Measurements from ENCODE around the gene TOLLIP.

DNA sequence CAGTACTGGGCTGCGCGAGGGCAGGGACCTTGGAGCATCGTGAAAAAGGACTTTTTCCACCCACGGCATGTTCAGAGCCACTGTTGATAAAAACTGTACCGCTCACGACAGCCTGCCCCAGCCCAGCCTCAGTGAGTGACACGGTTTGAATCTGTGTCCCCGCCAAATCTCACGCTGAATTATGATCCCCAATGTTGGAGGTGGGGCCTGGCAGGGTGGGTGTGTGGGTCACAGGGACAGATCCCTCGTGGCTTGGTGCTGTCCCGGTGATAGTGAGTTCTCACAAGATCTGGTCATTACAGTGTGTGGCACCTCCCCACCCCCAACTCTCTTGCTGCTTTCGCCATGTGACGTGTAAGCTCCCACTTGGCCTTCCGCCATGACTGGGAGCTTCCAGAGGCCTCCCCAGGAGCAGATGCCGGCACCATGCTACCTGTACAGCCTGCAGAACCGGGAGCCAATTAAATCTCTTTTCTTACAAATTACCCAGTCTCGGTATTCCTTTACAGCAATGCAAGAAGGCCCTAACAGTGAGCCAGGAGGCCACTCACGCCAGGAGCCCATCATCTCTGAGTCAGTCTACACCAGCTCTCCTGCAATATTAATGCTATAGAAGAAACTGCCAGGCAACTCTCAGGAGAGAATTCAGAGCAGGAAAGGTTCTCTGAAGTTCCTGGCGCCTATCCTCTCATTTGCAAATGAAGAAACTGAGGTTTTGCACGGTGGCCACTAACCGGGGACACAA lies 1.3 kb downstream of the TOLLIP start:
- TF ChIP-seq, protein P1, sequence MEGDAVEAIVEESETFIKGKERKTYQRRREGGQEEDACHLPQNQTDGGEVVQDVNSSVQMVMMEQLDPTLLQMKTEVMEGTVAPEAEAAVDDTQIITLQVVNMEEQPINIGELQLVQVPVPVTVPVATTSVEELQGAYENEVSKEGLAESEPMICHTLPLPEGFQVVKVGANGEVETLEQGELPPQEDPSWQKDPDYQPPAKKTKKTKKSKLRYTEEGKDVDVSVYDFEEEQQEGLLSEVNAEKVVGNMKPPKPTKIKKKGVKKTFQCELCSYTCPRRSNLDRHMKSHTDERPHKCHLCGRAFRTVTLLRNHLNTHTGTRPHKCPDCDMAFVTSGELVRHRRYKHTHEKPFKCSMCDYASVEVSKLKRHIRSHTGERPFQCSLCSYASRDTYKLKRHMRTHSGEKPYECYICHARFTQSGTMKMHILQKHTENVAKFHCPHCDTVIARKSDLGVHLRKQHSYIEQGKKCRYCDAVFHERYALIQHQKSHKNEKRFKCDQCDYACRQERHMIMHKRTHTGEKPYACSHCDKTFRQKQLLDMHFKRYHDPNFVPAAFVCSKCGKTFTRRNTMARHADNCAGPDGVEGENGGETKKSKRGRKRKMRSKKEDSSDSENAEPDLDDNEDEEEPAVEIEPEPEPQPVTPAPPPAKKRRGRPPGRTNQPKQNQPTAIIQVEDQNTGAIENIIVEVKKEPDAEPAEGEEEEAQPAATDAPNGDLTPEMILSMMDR (IDR thresholded peaks at IDR 0.05): no peak
- TF ChIP-seq POLR2A (IDR thresholded peaks at IDR 0.05): no peak
